ENCODE data around the gene ELAPOR1. TPM values are rescaled to one million over a fixed set of nuclear protein-coding genes. Genes with fewer than 3 reads are reported as not detected.

Gene ELAPOR1, protein sequence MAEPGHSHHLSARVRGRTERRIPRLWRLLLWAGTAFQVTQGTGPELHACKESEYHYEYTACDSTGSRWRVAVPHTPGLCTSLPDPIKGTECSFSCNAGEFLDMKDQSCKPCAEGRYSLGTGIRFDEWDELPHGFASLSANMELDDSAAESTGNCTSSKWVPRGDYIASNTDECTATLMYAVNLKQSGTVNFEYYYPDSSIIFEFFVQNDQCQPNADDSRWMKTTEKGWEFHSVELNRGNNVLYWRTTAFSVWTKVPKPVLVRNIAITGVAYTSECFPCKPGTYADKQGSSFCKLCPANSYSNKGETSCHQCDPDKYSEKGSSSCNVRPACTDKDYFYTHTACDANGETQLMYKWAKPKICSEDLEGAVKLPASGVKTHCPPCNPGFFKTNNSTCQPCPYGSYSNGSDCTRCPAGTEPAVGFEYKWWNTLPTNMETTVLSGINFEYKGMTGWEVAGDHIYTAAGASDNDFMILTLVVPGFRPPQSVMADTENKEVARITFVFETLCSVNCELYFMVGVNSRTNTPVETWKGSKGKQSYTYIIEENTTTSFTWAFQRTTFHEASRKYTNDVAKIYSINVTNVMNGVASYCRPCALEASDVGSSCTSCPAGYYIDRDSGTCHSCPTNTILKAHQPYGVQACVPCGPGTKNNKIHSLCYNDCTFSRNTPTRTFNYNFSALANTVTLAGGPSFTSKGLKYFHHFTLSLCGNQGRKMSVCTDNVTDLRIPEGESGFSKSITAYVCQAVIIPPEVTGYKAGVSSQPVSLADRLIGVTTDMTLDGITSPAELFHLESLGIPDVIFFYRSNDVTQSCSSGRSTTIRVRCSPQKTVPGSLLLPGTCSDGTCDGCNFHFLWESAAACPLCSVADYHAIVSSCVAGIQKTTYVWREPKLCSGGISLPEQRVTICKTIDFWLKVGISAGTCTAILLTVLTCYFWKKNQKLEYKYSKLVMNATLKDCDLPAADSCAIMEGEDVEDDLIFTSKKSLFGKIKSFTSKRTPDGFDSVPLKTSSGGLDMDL
- total RNA-seq (2022; extraction: Qiagen RNA extraction; ENCODE audit: low read depth) = 0.38 to 0.87 TPM (median 0.52 TPM) in 5 replicates

DNA sequence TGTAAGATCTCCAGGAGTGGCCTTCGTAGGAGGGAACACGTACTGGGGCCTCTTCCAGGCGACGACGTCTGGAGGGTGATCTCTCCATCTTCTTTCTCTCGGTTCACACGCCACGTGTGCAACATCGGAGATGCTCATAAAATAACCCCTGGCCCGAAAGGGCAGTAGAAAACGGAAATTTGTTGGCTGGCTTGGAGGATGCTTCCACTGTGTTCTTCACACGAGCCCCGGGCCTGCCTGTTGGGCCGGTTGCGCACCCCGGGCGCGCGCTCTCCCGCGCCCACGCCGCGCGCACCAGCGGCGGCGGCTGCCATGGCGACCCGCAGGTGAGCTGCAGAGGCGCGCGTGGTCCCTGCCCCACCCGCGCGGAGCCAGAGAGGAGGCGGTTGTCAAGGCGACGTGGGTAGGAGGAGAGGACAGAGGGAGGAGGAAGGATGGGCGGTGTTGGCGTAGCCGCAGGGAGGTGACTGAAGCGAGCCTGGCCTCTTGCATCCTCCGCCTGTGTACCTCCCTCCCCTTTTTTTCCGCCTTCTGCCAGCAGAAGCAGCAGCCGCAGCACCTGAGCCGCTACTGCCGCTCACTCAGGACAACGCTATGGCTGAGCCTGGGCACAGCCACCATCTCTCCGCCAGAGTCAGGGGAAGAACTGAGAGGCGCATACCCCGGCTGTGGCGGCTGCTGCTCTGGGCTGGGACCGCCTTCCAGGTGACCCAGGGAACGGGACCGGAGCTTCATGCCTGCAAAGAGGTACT lies at the start of gene ELAPOR1:
ELAPOR1 (plus strand) TSS at position 526 of the 752 bp plus-strand sequence; CDS start at position 595, 69 bp downstream.

DNA sequence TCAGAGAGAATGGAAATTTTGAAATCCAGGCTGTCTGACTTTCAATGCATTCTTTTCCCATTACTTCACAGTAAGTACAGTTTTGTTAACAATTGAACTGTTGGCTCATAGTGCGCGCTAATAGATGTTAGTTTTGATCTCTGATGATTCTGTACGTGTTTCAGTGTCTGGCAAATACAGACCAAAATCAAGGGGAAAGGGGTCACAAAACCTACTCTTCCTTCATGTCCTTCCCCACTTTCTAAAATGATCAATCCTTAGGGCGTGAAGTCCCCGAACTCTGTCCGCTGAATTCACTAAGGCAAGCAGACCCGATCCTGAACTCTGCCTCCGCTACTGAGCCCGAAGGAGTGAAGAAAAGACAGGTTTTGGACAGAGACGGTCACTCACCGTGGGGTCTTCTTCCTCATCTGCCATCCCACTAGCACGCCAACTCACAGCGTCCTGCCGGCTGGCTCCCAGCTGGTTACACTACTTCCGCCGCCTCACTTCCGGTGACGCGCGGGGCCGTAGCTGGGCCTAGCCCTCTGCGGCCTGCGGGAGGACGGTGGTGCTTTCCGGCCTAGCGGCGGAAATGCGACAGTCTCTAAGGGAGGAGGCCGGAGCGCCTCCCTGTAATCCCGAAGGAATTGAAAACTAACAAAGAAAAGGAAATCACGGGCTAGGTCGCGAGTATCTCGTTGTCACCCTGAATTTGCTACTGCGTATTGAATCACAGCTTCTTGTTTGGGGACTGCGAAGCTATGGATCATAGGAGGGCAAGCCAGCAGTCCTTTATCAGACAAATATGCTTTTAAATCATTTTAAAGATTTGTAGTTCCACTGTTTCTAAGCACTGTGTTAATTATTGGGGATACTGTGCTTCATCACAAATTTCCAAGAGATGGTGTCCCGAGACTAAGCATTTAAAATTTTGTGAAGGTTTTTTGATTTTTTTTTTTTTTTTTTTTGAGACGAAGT lies 38.1 kb upstream of the ELAPOR1 start, which contains the start of gene TAF13:
TAF13 (minus strand) TSS at position 473 of the 960 bp plus-strand sequence; CDS start at position 417, 56 bp downstream.

DNA sequence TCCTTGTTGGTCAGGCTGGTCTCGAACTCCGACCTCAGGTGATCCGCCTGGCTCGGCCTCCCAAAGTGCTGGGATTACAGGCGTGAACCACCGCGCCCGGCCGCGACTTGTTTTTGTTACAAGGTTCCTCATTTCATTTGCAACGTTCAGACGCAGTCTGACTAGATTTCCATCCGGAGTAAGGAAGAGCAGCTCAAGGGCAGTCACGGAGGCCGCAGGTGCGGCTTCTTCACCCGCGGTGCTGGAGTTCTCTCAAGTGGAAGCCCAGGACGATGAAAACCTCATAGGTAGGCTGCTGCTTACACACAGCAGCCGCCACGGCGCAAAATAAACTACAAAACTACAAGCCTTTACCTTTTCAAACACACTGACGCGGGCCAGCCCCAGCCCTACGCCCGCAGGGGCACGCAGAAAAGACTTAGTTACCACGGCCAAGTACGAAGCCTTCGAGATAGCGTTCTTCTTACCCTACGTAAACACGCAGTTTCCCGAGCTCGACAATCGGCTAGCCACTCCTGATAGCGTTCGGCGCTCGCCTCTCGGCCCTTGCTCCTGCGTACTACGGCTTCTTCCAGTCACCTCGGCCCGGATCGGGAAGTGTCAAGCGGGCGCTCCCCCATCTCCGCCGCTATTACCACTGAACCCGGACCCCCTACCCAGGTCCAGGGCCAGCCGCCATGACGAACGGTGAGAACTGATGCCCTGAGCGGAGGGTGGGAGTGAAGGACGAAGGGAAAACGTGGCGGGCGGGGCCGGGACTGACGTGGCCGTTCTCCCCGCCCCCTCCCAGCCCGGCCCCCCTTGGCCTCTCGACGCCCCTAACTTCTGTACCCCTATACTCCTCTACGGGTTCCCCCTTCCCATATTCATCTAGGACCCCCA lies 23.5 kb upstream of the ELAPOR1 start, which contains the start of gene TMEM167B:
TMEM167B (plus strand) TSS at position 569 of the 882 bp plus-strand sequence; CDS start at position 678, 109 bp downstream.

Other genes with a start within 250 kb of the ELAPOR1 start
- 16.3 to 25.4 TPM (median 20.0 TPM) in 5 replicates for gene GPSM2, start 237.1 kb upstream of the ELAPOR1 start, total RNA-seq (2022; extraction: Qiagen RNA extraction; ENCODE audit: low read depth)
- 14.9 to 18.9 TPM (median 17.4 TPM) in 5 replicates for gene CLCC1, start 150.6 kb upstream of the ELAPOR1 start, total RNA-seq (2022; extraction: Qiagen RNA extraction; ENCODE audit: low read depth)
- 5.3 to 8.6 TPM (median 8.3 TPM) in 5 replicates for gene WDR47, start 72.0 kb upstream of the ELAPOR1 start, total RNA-seq (2022; extraction: Qiagen RNA extraction; ENCODE audit: low read depth)
- gene TAF13, start 38.1 kb upstream of the ELAPOR1 start, total RNA-seq (2022; extraction: Qiagen RNA extraction; ENCODE audit: low read depth) = 15.7 to 41.3 TPM (median 25.5 TPM) in 5 replicates
- 7.4 to 11.3 TPM (median 8.3 TPM) in 5 replicates for gene TMEM167B, start 23.4 kb upstream of the ELAPOR1 start, total RNA-seq (2022; extraction: Qiagen RNA extraction; ENCODE audit: low read depth)
- gene SARS1, start 99.8 kb downstream of the ELAPOR1 start, total RNA-seq (2022; extraction: Qiagen RNA extraction; ENCODE audit: low read depth) = 89.7 to 104 TPM (median 97.2 TPM) in 5 replicates
- gene CELSR2, start 135.4 kb downstream of the ELAPOR1 start, total RNA-seq (2022; extraction: Qiagen RNA extraction; ENCODE audit: low read depth) = 2.8 to 6.6 TPM (median 5.5 TPM) in 5 replicates
- 16.1 to 25.4 TPM (median 24.0 TPM) in 5 replicates for gene PSRC1, start 169.0 kb downstream of the ELAPOR1 start, total RNA-seq (2022; extraction: Qiagen RNA extraction; ENCODE audit: low read depth)
- not detected in 5 replicates for gene MYBPHL, start 192.9 kb downstream of the ELAPOR1 start, total RNA-seq (2022; extraction: Qiagen RNA extraction; ENCODE audit: low read depth)